ENCODE results near the gene RCOR1.
A peak's percentile ranks its signal among the peaks of the same experiment; 100 is the strongest.

The RCOR1 gene

GRCh38 chr14:102672410-102672960 is 80.0 kb downstream of the RCOR1 start:
- no peak for DNase-seq (ENCODE audit: low read depth in 1 of 2, low spot score in 1 of 2)

- DNase-seq (ENCODE audit: low read depth in 1 of 2, low spot score in 1 of 2) = no peak
Measured at GRCh38 chr14:102675396-102675795, 82.9 kb downstream of the RCOR1 start.

GRCh38 chr14:102678394-102678793 is 85.9 kb downstream of the RCOR1 start:
- no peak for DNase-seq (ENCODE audit: low read depth in 1 of 2, low spot score in 1 of 2)

- no peak for DNase-seq (ENCODE audit: low read depth in 1 of 2, low spot score in 1 of 2)
Measured at GRCh38 chr14:102683399-102684297, 91.2 kb downstream of the RCOR1 start.

GRCh38 chr14:102684298-102684663 is 91.8 kb downstream of the RCOR1 start:
- no peak for DNase-seq (ENCODE audit: low read depth in 1 of 2, low spot score in 1 of 2)

GRCh38 chr14:102686196-102686801 is 93.8 kb downstream of the RCOR1 start:
- no peak for DNase-seq (ENCODE audit: low read depth in 1 of 2, low spot score in 1 of 2)

GRCh38 chr14:102688290-102688689 is 95.8 kb downstream of the RCOR1 start:
- no peak for DNase-seq (ENCODE audit: low read depth in 1 of 2, low spot score in 1 of 2)

- DNase-seq (ENCODE audit: low read depth in 1 of 2, low spot score in 1 of 2) = no peak
Measured at GRCh38 chr14:102690509-102691286, 98.2 kb downstream of the RCOR1 start.

- DNase-seq (ENCODE audit: low read depth in 1 of 2, low spot score in 1 of 2) = no peak
Measured at GRCh38 chr14:102691763-102692162, 99.3 kb downstream of the RCOR1 start.

GRCh38 chr14:102692334-102692733 is 99.9 kb downstream of the RCOR1 start:
- DNase-seq (ENCODE audit: low read depth in 1 of 2, low spot score in 1 of 2) = no peak

GRCh38 chr14:102693006-102693755 is 100.7 kb downstream of the RCOR1 start:
- DNase-seq (ENCODE audit: low read depth in 1 of 2, low spot score in 1 of 2) = no peak

GRCh38 chr14:102694530-102695166 is 102.2 kb downstream of the RCOR1 start:
- DNase-seq (ENCODE audit: low read depth in 1 of 2, low spot score in 1 of 2) = peak in 1 of 2 donors; percentile 11

- no peak for DNase-seq (ENCODE audit: low read depth in 1 of 2, low spot score in 1 of 2)
Measured at GRCh38 chr14:102695167-102695555, 102.7 kb downstream of the RCOR1 start.

- no peak for DNase-seq (ENCODE audit: low read depth in 1 of 2, low spot score in 1 of 2)
Measured at GRCh38 chr14:102696332-102696731, 103.9 kb downstream of the RCOR1 start.

GRCh38 chr14:102696856-102697495 is 104.5 kb downstream of the RCOR1 start:
- no peak for DNase-seq (ENCODE audit: low read depth in 1 of 2, low spot score in 1 of 2)

- DNase-seq (ENCODE audit: low read depth in 1 of 2, low spot score in 1 of 2) = no peak
Measured at GRCh38 chr14:102697501-102697900, 105.1 kb downstream of the RCOR1 start.

- no peak for DNase-seq (ENCODE audit: low read depth in 1 of 2, low spot score in 1 of 2)
Measured at GRCh38 chr14:102699416-102700110, 107.1 kb downstream of the RCOR1 start.

- DNase-seq (ENCODE audit: low read depth in 1 of 2, low spot score in 1 of 2) = no peak
Measured at GRCh38 chr14:102708494-102708893, 116.0 kb downstream of the RCOR1 start.

- no peak for DNase-seq (ENCODE audit: low read depth in 1 of 2, low spot score in 1 of 2)
Measured at GRCh38 chr14:102711207-102711606, 118.8 kb downstream of the RCOR1 start.

All from activated T-helper 1 cell treated with anti-CD3 and anti-CD28 coated beads, Interleukin-2, amount 50 U/mL, for 16 hours (primary cell).